GM19463 (cell line): ENCODE results near the gene NPBWR2.
"Not testable (repeated sequence)": the region's sequence is repeated elsewhere in the genome, so short reads cannot be mapped to it uniquely, and the experiment has no call there.

Experiments
- ATAC-seq: cut with Tn5 transposase; IDR thresholded peaks from one replicate; pipeline ENCODE4 v1.9.1; 2021; ENCODE audit warnings: mild to moderate bottlenecking, moderate library complexity; ENCODE audit not compliant: unreplicated experiment

NPBWR2 gene

DNA sequence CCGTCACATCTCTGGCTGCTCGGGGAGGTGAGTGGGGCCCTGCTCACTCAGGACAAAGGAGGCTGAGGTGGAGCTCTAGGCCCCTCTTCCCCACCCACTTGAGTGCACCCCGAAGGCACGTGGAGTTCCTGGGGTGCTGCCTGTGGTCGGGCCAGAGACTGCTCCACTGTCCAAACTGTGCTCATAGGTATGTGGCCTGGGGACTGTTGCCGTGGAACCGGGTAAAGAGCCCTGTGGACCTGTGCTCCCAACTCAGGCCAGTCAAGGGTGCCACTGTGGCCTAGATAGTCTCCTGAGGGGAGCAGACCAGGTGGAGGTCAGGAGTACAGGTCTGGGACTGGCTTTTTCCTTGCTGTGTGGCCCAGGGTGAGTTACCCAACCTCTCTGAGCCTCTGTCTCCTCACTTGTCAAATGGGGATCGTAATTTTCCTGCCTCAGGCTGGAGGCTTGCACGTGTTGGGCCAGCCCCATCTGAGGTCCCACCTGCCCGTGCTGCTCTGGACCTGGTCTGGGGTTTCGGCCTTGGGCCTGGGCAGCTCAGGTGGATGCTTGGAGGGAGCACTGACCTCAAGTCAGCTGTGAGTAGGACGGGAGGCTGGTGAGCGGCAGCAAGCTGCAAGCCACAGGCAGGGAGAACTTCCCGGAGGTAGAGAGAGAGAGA lies 12.4 kb upstream of the NPBWR2 start:
- ATAC-seq = no peak

DNA sequence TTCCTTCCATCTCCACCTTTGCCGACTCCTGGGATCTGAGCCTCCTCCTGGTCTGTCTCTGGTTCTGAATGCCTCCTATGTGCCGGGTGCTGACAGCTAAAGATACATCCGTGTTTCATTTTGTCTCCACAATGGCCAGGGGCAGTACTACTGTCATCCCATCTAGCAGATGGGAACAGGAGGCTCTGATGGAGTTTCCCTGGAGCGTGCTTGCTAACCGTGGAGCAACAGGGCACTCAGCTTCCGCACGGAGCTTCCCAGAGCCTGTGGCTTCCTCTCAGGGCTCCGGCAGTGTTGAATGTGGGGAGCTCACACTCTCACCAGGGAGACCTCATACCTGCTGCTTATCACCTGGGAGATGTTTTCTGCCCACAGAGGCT lies 11.9 kb upstream of the NPBWR2 start:
- no peak for ATAC-seq

DNA sequence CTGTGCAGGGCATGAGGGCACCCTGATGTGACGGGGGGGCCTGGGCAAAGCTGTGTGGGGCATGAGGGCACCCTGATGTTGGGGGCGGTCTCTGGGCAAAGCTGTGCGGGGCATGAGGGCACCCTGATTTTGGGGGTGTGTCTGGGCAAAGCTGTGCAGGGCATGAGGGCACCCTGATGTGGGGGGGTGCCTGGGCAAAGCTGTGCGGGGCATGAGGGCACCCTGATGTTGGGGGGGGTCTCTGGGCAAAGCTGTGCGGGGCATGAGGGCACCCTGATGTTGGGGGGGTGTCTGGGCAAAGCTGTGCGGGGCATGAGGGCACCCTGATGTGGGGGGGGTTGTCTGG lies 10.0 kb upstream of the NPBWR2 start:
- ATAC-seq = not testable (repeated sequence)

DNA sequence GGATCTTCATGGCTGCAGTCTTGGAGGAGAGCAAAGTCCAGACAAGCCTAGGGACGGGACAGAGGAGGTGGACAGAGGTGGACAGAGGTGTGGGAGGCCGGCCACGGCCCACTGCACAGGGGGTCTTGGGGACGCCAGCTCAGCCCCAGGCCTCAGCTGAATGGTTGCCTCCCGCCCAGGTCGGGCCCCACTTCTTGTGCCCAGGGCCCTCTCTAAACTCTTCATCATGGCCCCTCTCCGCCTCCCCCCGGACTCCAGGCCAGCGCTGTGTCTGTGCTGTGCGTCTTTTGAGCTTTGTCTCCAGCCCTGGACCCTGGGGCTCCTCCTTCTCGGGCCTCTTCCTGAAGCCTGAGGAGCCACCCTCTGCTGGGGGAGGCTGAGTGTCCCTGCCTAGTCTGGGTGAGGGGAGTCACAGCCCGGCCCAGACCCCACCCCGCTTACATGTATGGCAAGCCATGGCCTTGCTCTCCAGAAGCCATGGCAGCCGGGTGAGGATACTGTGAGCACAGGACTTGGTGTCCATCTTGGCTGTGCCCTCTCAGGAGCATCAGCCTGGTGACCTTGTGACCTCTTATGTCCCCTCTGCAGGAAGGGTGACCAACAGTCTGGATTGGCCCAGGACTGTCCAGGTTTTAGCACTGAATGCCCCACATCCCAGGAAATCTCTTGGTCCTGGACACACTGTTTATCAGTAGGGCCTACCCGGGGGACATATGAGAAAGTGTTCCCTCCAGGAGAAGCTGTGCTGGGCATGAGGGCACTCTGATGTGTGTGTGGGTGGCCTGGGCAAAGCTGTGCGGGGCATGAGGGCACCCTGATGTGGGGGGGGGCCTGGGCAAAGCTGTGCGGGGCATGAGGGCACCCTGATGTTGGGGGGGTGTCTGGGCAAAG lies 9.4 kb upstream of the NPBWR2 start:
- ATAC-seq = no peak

DNA sequence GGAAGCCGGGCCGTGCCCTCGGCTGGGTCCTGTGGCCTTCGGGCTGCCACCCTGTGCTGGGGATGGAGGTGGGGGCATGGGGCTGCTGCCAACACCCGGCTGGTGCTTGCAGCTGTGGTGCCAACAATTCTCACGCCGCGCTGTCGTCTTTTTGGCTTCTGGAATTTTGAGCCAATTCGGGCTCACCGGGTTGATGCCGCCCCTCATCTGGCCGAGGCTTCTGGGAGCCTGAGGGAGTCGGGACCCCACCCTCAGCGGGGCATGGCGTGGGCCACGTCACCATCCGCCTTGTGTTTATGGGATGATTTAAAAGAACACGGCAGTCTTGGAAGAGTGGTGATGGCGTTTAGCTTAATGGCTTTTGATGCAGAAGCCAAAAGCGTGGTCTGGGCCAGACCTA lies 8.7 kb upstream of the NPBWR2 start:
- ATAC-seq = no peak

DNA sequence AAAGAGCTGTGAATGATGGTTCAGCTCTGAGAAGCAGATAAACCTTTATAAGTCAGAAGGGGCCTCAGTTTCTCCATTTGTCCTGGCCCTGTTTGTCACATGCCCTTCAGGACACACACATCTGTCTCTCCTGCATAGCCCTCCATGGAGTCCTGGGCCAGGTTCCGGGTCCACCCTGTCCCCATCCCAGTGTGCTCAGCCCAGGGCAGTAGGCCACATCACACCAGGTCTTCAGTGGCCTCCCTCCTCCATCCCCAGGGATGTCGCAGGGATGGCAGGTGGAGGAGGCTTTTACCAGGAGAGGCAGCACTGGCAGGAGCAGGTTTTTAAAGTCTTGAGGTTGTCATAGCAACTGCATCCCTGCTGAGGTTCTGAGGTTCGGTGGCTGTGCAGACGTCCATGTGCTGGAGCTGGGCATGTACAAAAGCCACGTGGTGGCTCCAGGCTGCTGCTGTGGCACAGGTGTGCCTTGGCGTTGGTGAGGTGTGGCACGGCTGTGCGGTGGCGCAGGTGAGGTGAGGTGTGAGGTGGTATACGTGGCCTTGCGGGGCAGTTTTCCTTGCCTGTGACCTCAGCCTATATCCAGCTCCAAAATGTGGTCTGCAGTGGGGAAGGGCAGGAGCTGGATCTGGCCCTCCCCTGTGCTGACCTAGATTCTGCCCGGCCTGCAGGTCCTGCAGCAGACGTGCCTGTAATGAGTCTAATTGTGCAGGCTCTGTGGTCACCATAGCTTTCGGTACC lies 8.0 kb upstream of the NPBWR2 start:
- no peak for ATAC-seq

DNA sequence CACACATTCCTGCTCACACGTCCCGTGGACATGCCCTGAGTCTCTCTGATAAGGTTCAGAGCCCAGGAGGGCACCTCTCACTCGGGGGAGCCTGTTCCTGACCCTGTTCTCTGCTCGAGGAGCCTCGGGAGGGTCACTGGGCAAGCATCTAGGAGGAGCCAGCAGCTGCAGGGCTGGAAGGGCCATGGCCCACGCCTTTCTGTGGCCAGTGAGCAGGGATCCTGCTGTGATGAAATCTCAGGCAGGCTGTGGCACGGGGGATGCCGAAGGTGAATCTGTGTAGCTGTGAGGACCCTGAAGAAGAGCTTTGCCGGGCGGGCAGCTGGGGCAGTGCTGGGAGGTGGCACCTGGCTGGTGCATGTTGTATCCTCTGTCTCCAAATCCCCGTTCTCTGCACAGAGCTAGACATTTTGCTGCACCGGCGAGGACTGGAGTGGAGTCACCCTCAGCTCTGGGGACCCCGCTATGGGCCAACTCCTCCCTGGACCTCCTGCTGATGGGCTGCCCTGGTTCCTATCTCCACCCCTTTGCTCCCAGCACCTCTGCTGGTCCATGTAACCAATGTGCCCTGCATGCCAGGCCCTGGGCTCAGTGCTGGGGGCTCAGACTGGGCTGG lies 7.1 kb upstream of the NPBWR2 start:
- no peak for ATAC-seq

DNA sequence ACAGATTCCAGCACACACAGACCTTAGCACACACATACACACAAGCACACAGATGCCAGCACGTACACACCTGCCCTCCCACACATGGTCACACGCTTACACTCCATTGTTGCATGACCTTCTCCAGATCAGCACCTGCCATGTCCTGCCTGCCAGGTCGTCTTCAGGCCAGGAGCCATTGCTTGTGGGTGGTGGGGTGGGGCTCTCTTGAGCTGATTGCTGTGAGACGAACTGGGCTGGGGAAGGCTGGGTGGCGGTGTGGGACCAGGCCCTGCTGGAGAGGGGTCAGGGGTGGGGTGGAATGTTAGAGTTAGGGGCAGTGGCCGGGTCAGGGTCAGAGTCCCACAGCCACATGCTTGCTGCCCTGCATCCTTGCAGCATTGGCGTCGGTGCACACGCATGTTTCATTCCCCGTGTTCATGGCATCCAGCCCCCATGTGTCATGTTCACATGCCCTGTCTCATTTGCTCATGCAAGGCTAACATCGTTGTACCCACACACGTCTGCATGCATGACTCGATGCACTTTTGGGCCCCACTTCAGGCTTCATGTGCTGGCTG lies 6.5 kb upstream of the NPBWR2 start:
- no peak for ATAC-seq

DNA sequence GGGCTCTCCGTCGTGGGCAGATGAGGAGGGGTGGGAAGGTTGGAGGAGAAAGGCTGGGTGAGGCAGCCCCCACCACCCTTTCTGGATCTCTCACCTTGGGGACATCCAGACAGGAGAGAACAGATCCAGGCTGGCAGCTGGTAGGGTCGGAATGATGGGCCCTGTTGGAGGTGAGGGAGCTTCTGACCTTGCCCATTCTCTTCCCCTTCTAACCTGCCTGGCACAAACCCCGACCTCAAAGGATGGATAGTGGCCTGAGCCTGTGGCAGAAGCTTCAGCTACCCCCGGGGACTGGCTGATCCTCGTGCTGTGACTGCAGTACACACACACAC lies 6.0 kb upstream of the NPBWR2 start:
- ATAC-seq = no peak

DNA sequence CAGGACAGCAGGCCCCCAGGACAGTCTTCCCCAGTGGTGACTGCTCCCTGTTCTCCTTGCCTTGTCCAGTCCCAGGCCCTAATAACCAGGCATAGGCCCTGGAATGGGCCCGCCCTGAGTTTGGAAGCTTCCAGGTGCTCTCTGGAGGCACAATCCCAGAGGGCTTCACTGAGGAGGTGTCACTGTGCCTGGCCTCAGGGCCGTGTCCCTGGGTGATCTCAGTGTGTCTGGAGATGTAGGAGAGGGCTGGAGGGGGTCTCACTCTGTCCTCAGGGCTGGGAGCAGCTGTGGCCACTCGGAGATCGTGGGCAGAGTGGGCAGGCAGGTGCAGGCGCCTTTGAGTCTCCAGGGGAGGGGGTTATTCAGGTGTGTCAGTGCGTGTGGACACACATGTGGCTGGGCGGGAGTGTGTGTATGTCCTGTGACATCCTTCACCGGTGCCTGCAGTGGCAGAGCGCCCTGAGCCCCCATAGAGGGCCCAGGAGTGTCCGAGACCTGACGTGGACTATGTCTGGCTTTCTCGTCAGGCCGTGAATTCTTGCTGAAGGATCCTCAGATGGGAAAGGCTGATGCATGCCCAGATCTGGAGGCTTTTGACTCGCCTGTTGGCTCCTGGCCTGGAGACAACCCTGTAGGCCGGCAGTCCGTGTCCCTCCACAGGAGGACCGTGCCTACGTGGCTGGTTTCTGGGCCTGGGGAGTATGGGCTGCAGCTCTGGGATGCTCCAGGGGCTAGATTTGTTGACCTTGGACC lies 5.5 kb upstream of the NPBWR2 start:
- ATAC-seq = no peak

DNA sequence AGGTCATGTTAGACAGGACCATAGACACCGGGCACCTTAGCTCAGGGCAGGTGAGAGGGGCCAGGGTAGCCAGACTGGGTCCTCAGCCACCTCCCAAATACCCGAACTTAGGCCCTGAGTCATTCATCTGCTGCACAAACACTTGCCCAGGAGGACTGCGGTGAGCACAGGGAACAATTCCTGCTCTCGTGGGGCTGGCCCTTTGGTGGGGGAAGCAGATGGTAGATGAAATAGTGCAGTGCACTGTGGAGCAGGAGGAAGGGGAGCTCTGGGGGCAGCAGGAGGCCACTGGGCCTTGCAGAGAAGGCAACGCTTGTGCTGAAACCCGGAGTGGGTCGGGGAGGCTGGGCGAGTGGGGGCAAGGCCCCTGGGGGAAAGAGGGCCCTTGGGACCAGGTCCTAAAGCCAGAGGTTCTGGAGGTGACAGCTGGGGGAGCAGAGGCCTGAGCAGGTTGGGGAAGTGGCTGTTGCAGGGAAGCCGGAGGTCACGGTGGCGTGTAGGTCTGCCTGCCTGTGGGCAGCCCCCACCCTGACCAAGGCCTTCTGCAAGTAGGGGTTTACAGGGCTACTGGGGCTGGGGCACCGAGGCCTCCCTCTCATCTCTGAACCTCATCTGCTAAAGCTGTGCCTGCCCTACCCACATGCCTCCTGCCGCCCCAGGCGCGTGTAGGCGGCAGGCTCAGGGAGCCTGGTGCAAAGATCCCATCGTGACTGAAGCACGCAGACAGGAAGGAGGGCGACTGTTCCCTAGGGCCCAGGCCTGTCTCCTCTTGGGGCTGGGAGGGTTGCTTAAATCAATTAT lies 4.7 kb upstream of the NPBWR2 start:
- no peak for ATAC-seq

DNA sequence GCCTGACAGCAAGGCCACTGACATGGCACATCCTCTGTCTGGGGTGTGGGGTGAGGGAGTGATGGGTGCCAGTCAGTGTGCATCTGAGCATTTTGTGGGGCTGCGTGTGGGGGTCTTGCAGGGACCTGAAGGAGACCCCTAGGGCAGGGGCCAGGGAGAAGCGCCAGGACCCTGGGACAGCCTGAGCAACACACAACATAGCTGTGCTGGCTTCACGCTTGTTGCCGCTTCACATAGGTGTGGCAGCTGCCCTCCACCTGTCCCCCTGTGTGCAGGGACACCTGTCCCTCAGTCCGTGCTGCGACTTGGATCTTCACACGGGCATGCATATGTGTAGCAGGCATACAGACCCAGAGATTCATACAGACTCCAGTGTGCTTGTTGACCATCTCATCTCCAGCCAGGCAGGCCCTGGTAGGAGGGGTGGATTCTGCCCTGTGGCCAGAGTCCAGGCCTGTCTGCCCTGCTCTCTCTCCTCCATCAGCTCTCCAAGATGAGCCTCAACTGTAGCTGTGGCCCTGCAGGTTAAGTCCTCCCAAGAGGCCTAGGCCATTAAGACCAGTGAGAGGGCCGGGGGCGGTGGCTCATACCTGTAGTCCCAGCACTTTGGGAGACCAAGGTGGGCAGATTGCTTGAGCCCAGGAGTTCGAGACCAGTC lies 3.2 kb upstream of the NPBWR2 start:
- no peak for ATAC-seq

DNA sequence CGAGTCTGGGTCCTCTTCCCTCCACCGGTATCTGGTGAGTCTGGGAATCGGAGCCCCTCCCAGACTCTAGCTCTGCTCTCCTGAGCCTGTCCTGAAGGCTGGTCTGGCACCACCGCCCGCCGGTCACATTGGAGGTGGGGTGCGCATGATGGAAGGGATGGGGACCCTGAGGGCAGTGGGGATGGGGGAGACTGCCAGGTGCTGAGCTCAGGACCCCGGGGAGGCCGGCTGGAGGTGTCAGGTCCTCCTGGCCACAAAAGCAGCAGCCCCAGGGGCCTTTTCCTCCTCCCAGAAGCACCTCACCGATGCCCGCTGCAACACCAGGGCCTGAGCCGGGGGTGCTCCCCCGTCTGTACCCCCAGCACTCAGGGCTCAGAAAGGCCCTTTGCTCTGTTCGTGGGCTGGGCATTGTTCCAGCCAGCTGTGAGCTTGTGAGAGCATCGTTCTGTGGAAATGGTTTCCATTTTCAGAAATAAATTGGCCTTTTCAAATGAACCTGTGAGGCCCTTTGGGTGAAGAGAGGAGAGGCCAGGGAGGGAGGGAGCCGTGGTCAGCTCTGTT lies 2.5 kb upstream of the NPBWR2 start:
- ATAC-seq = no peak

DNA sequence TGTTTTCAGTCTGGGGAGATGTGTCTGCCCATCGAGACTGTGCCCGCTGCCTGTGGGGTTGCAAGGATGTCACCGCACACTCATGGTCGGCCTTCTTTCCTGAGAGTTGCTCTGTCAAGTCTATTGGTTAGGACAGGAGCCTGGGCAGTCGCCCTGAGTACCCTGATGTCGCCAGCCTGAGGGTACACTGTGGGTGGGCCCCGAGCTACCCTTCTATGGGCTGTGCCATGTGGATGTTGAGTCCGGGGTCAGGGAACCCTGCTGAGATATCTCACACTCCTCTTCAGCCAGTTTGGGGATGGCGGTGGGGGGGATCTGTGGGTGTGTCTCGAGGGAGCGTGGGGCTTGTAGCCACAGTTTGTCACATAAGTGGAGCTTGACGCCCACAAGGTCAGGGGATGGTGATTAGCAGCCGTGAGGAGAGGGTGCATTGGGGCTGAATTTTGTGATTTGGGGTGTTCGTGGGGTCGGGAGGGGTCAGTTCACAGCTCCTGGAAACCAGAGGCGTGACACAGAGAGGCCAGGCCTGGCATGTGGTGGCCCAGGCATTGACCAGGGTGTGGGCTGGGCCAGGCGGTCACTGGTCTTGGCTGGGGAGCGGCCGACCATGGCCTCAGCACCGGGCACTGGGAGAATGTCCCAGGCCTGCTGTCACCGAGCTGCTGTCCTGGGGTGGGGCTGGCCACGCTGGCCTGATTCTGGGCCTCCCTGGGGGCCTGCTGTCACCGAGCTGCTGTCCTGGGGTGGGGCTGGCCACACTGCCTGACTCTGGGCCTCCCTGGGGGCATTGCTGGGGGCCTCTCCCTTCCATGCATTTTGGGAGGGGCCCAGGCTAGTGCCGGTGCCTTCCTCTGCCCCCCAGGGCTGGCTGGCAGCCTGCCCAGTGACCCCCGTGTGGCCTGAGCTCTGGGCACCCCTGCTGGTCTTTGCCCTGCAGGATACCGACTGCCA lies 1.6 kb upstream of the NPBWR2 start:
- ATAC-seq = no peak

DNA sequence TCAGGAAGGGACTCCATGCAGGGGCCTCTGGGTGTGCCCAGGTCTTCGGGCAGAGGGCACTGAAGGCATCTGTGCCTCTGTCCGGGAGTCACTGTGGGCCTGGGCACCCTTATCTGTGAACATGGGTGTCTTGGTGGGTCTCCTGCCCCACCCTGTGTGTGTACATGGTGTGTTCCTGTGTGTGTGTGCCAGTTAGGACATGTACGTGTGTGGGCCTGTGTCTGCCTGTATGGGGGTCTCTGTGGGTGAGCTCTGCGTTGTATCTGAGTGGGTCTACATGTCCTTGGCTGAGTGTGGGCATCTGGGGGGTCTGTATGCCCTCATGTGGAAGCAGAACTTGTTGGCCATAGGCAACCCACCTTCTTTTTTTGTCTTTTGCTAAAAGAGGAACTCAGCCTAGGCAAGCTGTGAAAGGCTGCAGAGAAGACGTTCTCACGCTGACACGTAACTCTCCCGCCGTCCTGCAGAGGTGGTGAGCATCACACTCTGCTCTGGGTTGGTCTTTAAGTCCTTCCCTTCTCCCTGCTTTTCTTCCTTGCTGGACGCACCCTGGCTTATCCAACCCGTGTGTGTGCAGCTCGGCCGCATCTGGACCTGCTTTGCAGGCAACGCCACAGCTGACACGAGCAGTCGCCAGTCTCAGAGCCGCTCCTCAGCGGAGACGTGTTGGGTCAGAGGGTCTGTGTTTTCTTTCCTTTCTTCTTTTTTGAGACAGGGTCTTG lies 532 bp upstream of the NPBWR2 start:
- no peak for ATAC-seq

DNA sequence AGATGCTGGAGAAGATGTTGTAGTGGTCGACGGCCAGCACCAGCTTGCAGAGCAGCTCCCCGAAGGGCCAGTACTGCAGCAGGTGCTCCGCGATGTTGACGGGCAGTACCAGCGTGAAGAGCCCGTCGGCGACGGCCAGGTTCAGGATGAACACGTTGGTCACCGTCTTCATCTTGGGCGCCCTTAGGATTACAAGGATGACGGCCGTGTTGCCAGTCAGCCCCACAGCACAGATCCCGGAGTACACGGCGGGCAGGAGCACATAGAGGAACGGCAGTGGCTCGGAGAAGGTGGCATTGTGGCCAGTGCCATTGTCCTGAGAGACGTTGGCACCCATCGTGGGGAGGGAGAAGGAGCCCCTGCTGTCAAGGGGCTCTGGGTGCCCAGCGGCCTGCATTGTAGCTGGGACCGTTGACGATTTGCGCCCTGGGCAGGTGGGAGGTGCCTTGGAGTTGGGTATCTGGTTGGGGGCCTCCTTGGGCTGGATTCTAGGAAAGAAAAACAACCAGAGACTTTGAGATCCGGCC lies 867 bp downstream of the NPBWR2 start:
- no peak for ATAC-seq

DNA sequence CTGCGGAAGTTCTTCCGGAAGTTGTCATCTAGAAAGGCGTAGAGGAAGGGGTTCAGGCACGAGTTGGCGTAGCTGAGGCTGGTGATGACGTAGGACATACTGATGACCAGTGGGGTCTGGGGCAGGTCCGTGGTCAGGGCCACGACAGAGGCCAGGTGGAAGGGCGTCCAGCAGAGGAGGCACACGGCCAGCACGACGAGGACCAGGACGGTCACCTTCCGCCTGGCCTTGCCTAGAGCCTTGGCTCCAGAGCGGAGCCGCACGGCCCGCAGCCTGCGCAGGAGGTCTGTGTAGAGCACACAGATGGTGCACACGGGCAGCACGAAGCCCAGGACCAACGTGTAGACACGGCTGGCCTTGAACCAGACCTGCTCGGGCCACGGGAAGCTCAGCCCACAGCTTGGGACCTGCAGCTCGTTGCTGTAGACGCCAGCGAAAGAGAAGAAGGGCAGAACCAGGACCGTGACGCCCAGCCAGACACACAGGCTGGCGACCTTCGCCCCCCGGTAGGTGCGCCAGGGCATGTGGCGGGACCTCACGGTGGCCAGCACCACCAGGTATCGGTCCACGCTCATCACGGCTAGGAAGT lies 1.4 kb downstream of the NPBWR2 start:
- no peak for ATAC-seq
